CD4-positive, CD25-positive, alpha-beta regulatory T cell (primary cell): ENCODE results near the gene GOT1. TPM values are rescaled to one million over a fixed set of nuclear protein-coding genes. Genes with fewer than 3 reads are reported as not detected.

Experiments
- ATAC-seq, 2 donors: fragments of 150-1000 bp; cut with Tn5 transposase; one replicate each; pipeline ENCODE4 v1.10.0; 2021; ENCODE audit warnings: low read depth in 2 of 2, moderate number of reproducible peaks in 2 of 2, moderate library complexity in 1 of 2
- DNase-seq, 3 donors: peaks; one replicate each; pipeline versions ENCODE4 v3.0.0 to v3.0.0-alpha.2; 2012 to 2022; ENCODE audit warnings: mixed read lengths in 1 of 3
- H3K27ac ChIP-seq: one replicate; pipeline ENCODE4 v1.7.0; 2013; ENCODE audit warnings: mild to moderate bottlenecking, low read length; ENCODE audit not compliant: insufficient read depth, poor library complexity, severe bottlenecking
- H3K27me3 ChIP-seq: one replicate; pipeline ENCODE4 v1.7.0; 2013; ENCODE audit warnings: low read length; ENCODE audit not compliant: control insufficient read depth, insufficient read depth
- H3K36me3 ChIP-seq: one replicate; pipeline ENCODE4 v1.7.0; 2013; ENCODE audit warnings: mild to moderate bottlenecking, low read length, moderate library complexity; ENCODE audit not compliant: control insufficient read depth, insufficient read depth
- H3K4me1 ChIP-seq: 2 replicates; pipeline ENCODE4 v1.7.0; 2013; ENCODE audit warnings: mild to moderate bottlenecking, low read length; ENCODE audit not compliant: insufficient read depth, control insufficient read depth, poor library complexity, severe bottlenecking
- H3K4me3 ChIP-seq: one replicate; pipeline ENCODE4 v1.7.0; 2013; ENCODE audit warnings: low read depth, mild to moderate bottlenecking, low read length, moderate library complexity
- H3K9me3 ChIP-seq, 2 experiments: 1 replicate in 1 of 2; 2 replicates in 1 of 2; pipeline ENCODE4 v1.7.0; 2013; ENCODE audit warnings: low read length in 2 of 2, mild to moderate bottlenecking in 1 of 2, moderate library complexity in 1 of 2; ENCODE audit not compliant: control insufficient read depth in 2 of 2
- H3K27ac Mint-ChIP-seq, 3 donors: one replicate each; pipeline ENCODE4 v1.8.0; 2020 to 2022; ENCODE audit warnings: mild to moderate bottlenecking in 3 of 3, mixed read lengths in 3 of 3, moderate library complexity in 2 of 3
- H3K27me3 Mint-ChIP-seq: one replicate; pipeline ENCODE4 v1.8.0; 2022; ENCODE audit warnings: mild to moderate bottlenecking, mixed read lengths
- H3K36me3 Mint-ChIP-seq: one replicate; pipeline ENCODE4 v1.8.0; 2020; ENCODE audit warnings: mixed read lengths
- H3K4me1 Mint-ChIP-seq, 4 donors: one replicate each; pipeline ENCODE4 v1.8.0; 2020 to 2022; ENCODE audit warnings: mixed read lengths in 4 of 4, mild to moderate bottlenecking in 1 of 4
- H3K4me3 Mint-ChIP-seq, 4 donors: one replicate each; pipeline ENCODE4 v1.8.0; 2020 to 2022; ENCODE audit warnings: mild to moderate bottlenecking in 4 of 4, mixed read lengths in 4 of 4, moderate library complexity in 3 of 4
- H3K9me3 Mint-ChIP-seq, 7 donors: one replicate each; pipeline ENCODE4 v1.8.0; 2020 to 2022; ENCODE audit warnings: mixed read lengths in 7 of 7, mild to moderate bottlenecking in 3 of 7, moderate library complexity in 2 of 7
- polyA plus RNA-seq, 4 donors: library from polyadenylated mRNA; unstranded; fragments of 300-500 nt; fragmentation: Illumina TruSeq; gene quantifications; one replicate each; pipeline ENCODE4 v1.2.3, GENCODE V29; 2021
- total RNA-seq: library from RNA; stranded (reverse); gene quantifications from one replicate; pipeline ENCODE4 v1.2.3, GENCODE V29; 2022

GOT1 gene
- total and polyA plus RNA-seq, 5 donors from 2014 or later, result 8.4 to 27.5 (median 19.6) TPM

- no peak for ATAC-seq
- Histone ChIP-seq H3K9me3 (no peaks in the 10 kb centered on the region), H3K4me3 (no peak overlapping the region), H3K4me1 (peaks cover 5% of the 10 kb centered on the region), H3K27me3 (no peaks in the 10 kb centered on the region), H3K36me3 (peaks cover 23% of the 10 kb centered on the region), H3K27ac (no peak overlapping the region)
- H3K27me3 Mint-ChIP-seq, result no peaks in the 10 kb centered on the region
- H3K27ac Mint-ChIP-seq, result no peak overlapping the region
- peaks cover 8 to 13% (median 10%) of the 10 kb centered on the region in 4 donors for H3K4me1 Mint-ChIP-seq
- peak overlapping the region in 1 of 4 donors; percentile 24 for H3K4me3 Mint-ChIP-seq
- H3K36me3 Mint-ChIP-seq, result peaks cover 39% of the 10 kb centered on the region
- H3K9me3 Mint-ChIP-seq, result no peaks in the 10 kb centered on the region
- DNase-seq, result no peak
Measured at GRCh38 chr10:99424656-99425055, 5.8 kb downstream of the GOT1 start.

DNA sequence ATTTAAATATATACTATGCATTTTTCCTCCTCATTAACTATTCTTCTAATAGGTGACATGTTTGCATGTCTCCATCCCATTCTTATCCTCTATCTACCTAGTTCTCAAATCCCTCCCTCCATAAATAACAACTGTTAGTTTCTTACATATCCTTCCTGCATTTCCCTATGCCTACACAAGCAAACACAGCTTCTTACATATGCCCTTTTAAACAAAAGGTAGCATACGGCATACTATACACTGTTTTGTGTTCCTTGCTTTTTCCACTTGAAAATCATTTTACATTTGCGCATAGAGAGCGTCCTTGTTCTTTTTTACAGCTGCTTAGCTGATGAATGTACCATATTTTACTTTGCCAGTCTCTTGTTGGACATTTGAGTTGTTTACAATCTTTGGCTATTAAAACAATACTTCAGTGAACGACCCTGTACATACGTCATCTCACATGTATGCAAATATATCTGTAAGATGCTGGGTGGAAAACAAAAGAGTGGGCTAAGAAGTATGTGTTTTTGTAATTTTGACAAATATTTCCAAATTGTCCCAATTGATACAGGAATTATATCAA is 7.8 kb downstream of the GOT1 start:
- no peak overlapping the region for H3K27ac ChIP-seq
- ATAC-seq (no peak), DNase-seq (no peak)
- Mint-ChIP-seq H3K4me1 (peaks cover 0 to 12% (median 4%) of the 10 kb centered on the region in 4 donors), H3K9me3 (no peaks in the 10 kb centered on the region), H3K27ac (peak overlapping the region in 1 of 3 donors; percentile 48), H3K27me3 (no peaks in the 10 kb centered on the region), H3K4me3 (no peak overlapping the region), H3K36me3 (peaks cover 57% of the 10 kb centered on the region)
- peaks cover 25% of the 10 kb centered on the region for H3K36me3 ChIP-seq
- H3K4me1 ChIP-seq, result no peaks in the 10 kb centered on the region
- H3K9me3 ChIP-seq, result no peaks in the 10 kb centered on the region
- H3K4me3 ChIP-seq, result no peak overlapping the region
- no peaks in the 10 kb centered on the region for H3K27me3 ChIP-seq

DNA sequence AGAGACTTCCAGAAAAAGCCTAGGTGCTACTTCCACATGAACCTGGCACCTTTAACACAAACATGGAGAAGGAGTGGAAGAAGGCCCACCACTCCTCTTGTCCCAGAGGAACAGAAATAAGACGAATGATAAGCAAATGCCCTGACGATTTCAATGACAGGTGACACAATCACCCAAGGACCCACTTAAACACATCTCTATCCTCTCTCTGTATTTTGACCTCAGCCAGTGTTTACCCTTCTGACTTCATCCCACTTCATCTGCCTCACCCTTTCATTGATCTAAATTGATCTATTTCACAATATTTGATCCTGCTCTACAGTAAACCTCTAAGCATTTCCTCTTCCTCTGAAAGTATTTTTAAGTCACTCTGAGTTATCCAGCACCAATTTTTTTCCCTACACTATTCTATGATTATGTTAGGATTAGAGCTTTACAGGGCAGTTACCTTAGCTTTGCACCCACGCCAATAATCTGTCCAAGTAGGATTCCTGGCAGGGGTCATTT is 9.1 kb downstream of the GOT1 start:
- no peak for ATAC-seq
- H3K9me3 Mint-ChIP-seq, result no peaks in the 10 kb centered on the region
- no peak overlapping the region for H3K27ac Mint-ChIP-seq

DNA sequence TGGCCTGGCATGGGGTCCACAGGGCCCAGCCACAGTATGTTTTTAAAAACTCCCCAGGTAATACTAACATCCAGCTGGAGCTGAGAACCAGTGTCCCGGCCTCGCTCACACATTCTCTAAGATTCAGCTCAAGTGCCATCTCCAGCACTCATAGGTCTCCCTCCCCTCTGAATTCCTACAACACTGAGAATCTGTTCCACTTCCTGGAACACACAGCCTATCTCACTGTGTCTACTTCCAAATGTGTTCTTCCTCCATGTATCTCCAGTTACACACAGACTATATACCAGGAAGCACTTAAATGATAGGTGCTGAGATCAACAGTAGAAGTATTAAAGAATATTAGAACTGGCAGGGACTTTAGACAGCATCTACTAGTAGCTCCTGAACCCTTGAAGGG is 10.7 kb downstream of the GOT1 start:
- Histone ChIP-seq H3K36me3 (peaks cover 17% of the 10 kb centered on the region), H3K27ac (no peak overlapping the region), H3K9me3 (no peaks in the 10 kb centered on the region), H3K4me3 (no peak overlapping the region), H3K27me3 (no peaks in the 10 kb centered on the region), H3K4me1 (no peaks in the 10 kb centered on the region)
- DNase-seq, result no peak
- H3K36me3 Mint-ChIP-seq, result peaks cover 55% of the 10 kb centered on the region
- H3K9me3 Mint-ChIP-seq, result no peaks in the 10 kb centered on the region
- H3K27me3 Mint-ChIP-seq, result no peaks in the 10 kb centered on the region
- H3K27ac Mint-ChIP-seq, result no peak overlapping the region
- no peak overlapping the region for H3K4me3 Mint-ChIP-seq
- ATAC-seq, result no peak
- peaks cover 0 to 11% (median 7%) of the 10 kb centered on the region in 4 donors for H3K4me1 Mint-ChIP-seq

More for the DNA sequence above, 9.1 kb downstream of the GOT1 start:
- Histone ChIP-seq H3K9me3 (no peaks in the 10 kb centered on the region), H3K27ac (no peak overlapping the region), H3K27me3 (no peaks in the 10 kb centered on the region), H3K36me3 (peaks cover 25% of the 10 kb centered on the region), H3K4me3 (no peak overlapping the region), H3K4me1 (no peaks in the 10 kb centered on the region)
- DNase-seq, result no peak
- H3K27me3 Mint-ChIP-seq, result no peaks in the 10 kb centered on the region
- H3K4me1 Mint-ChIP-seq, result peaks cover 0 to 12% (median 6%) of the 10 kb centered on the region in 4 donors
- H3K36me3 Mint-ChIP-seq, result peaks cover 62% of the 10 kb centered on the region
- no peak overlapping the region for H3K4me3 Mint-ChIP-seq

GRCh38 chr10:99418910-99419624 is 11.4 kb downstream of the GOT1 start:
- ATAC-seq (no peak), DNase-seq (no peak)
- Mint-ChIP-seq H3K9me3 (no peaks in the 10 kb centered on the region), H3K36me3 (peaks cover 61% of the 10 kb centered on the region), H3K4me1 (peaks cover 0 to 12% (median 8%) of the 10 kb centered on the region in 4 donors), H3K4me3 (no peak overlapping the region), H3K27ac (no peak overlapping the region), H3K27me3 (no peaks in the 10 kb centered on the region)
- no peaks in the 10 kb centered on the region for H3K9me3 ChIP-seq
- H3K27me3 ChIP-seq, result no peaks in the 10 kb centered on the region
- H3K4me3 ChIP-seq, result no peak overlapping the region
- H3K36me3 ChIP-seq, result peaks cover 13% of the 10 kb centered on the region
- no peak overlapping the region for H3K27ac ChIP-seq
- no peaks in the 10 kb centered on the region for H3K4me1 ChIP-seq

GRCh38 chr10:99412099-99412498 is 18.3 kb downstream of the GOT1 start:
- no peak overlapping the region for H3K4me3 ChIP-seq
- H3K27me3 Mint-ChIP-seq, result no peaks in the 10 kb centered on the region
- no peak overlapping the region for H3K27ac ChIP-seq
- no peak for DNase-seq
- H3K4me3 Mint-ChIP-seq, result no peak overlapping the region
- H3K36me3 Mint-ChIP-seq, result peaks cover 39% of the 10 kb centered on the region
- peaks cover 2% of the 10 kb centered on the region for H3K36me3 ChIP-seq
- ATAC-seq, result no peak
- no peaks in the 10 kb centered on the region for H3K27me3 ChIP-seq
- H3K4me1 Mint-ChIP-seq, result peaks cover 0 to 13% (median 5%) of the 10 kb centered on the region in 4 donors
- H3K9me3 ChIP-seq, result no peaks in the 10 kb centered on the region
- no peaks in the 10 kb centered on the region for H3K9me3 Mint-ChIP-seq
- H3K27ac Mint-ChIP-seq, result peak overlapping the region in 1 of 3 donors; percentile 8
- no peaks in the 10 kb centered on the region for H3K4me1 ChIP-seq

GRCh38 chr10:99411546-99411945 is 18.9 kb downstream of the GOT1 start:
- Mint-ChIP-seq H3K36me3 (peaks cover 43% of the 10 kb centered on the region), H3K27ac (peak overlapping the region in 1 of 3 donors; percentile 8)

More at GRCh38 chr10:99411546-99411945, 18.9 kb downstream of the GOT1 start:
- Histone ChIP-seq H3K4me1 (no peaks in the 10 kb centered on the region), H3K4me3 (no peak overlapping the region), H3K27me3 (no peaks in the 10 kb centered on the region), H3K9me3 (no peaks in the 10 kb centered on the region), H3K27ac (no peak overlapping the region), H3K36me3 (peaks cover 2% of the 10 kb centered on the region)
- no peaks in the 10 kb centered on the region for H3K9me3 Mint-ChIP-seq
- H3K4me1 Mint-ChIP-seq, result peaks cover 0 to 13% (median 5%) of the 10 kb centered on the region in 4 donors
- no peak overlapping the region for H3K4me3 Mint-ChIP-seq
- no peak for ATAC-seq
- H3K27me3 Mint-ChIP-seq, result no peaks in the 10 kb centered on the region
- no peak for DNase-seq
